Cerebellar cortex (tissue), 1 donor: ENCODE results near the gene PTGR3.
"Not testable (repeated sequence)": the region's sequence is repeated elsewhere in the genome, so short reads cannot be mapped to it uniquely, and the experiment has no call there.

ENCODE experiments used
- DNase-seq: peaks from one replicate; pipeline ENCODE4 v3.0.0-alpha.2; 2015; ENCODE audit warnings: low spot score

The PTGR3 gene

GRCh38 chr18:75202696-75203365 is 6.1 kb downstream of the PTGR3 start:
- DNase-seq = no peak

- peak; percentile 63 for DNase-seq
Observed at GRCh38 chr18:75201282-75202270, 7.4 kb downstream of the PTGR3 start.

DNA sequence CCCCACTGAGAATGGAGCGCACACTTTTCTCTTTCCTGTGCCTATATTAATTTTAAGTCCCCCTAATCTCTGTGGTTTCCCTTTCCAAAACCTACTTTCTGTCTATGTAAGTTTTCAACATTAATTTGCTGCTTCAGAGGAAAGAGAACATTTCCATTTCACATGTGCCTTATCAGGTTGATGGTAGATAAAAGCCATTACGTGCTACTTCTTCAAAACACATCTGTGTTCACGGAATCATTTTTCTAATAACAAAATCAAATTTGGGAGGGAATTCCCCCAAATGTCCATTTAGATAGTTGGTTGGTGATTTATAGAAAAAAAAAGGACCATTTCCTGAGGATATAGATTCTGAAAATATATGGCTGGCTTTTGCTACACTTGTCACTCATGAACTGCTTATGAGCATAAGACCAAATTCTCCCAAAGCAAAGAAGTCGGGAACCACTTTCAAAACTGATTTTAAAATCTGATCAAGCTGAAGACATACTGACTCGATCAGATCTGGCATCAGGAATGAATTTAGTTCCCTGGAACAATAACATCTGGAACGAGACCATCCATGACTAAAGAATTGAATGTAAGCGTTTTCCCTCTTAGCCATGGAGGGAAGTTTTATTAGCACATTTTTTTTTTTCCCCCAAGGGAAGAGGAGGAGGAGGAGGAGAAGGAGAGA is 8.2 kb downstream of the PTGR3 start:
- no peak for DNase-seq

GRCh38 chr18:75200071-75200470 is 8.9 kb downstream of the PTGR3 start:
- no peak for DNase-seq

GRCh38 chr18:75199327-75199726 is 9.6 kb downstream of the PTGR3 start:
- DNase-seq = no peak

GRCh38 chr18:75198036-75198435 is 10.9 kb downstream of the PTGR3 start:
- no peak for DNase-seq

DNA sequence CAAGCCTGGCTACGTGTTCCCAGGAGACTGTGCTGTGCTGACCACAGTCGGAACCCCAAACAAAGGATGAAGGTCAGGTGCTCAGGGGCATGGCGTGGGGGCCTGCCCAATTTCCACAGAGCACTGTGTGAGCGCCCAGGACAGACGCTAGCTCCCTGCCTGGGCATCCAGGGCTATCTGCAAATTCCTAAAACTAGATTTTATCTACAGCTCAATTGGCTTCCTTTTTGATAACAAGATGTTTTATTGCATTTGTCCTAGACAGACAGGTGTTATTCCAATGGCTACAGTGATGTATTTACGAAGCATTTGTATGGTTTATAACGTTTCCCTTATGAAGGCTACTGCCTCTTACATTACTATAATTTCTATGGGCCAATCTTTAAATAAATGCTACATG is 16.0 kb downstream of the PTGR3 start:
- DNase-seq = no peak

GRCh38 chr18:75189696-75190095 is 19.2 kb downstream of the PTGR3 start:
- DNase-seq = no peak

GRCh38 chr18:75187702-75188101 is 21.2 kb downstream of the PTGR3 start:
- DNase-seq = not testable (repeated sequence)

GRCh38 chr18:75185460-75185859 is 23.5 kb downstream of the PTGR3 start:
- DNase-seq = no peak

- peak; percentile 34 for DNase-seq
Observed at GRCh38 chr18:75183973-75184493, 24.9 kb downstream of the PTGR3 start.

DNA sequence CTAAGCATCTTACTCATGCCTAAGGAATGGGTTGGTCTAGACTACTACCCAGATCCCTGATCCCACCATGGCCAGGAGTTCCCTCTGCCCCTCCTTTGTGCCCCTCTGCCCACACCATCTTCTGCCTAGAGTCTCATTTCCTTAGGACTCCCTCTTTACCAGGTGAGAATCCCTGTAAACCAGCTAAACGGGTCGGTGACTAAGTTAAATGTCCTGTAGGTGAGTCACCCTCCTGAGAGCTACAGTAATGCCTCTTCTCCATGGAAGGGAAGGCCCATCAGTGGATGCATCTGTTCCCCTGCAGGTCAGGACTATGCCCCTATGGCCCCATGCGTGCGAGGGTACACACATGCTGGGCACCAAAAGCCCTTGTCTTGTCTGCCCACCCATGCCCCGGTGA is 25.4 kb downstream of the PTGR3 start:
- DNase-seq = no peak

DNA sequence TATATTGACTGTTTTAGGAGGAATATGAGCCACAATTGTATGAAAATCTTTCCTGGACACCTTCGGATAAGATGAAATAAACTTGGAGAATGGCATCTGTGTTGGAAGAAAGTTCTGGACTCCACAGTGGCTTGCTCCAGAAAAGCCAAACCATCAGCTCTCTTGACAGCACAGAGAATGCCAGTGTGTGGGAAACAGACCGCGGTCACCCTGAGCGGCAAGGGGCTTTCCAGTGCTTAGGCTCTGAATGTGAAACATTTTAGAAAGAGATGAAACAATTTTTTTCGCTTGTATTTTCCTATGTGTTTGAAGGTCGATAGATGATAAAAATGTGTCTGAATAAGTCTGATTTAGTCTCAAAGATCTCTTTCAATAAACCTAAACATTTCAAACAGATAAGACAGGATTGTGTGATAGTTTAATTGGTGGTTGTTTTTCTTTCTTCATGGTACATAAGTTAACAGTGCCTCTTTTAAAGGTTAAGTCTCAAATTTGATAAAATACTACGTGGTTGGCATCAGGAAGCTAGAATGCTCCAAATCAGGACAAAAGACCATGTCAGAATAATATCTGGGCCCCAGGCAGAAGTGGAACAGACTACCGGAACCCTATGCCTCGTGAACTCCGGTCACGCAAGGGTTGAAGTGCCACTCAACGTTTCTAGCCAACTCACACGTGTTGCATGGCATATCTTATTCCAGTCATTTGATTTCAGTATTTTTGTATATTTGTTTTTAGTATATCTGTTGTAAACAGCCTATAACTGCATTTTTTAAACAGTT is 28.9 kb downstream of the PTGR3 start:
- no peak for DNase-seq

DNA sequence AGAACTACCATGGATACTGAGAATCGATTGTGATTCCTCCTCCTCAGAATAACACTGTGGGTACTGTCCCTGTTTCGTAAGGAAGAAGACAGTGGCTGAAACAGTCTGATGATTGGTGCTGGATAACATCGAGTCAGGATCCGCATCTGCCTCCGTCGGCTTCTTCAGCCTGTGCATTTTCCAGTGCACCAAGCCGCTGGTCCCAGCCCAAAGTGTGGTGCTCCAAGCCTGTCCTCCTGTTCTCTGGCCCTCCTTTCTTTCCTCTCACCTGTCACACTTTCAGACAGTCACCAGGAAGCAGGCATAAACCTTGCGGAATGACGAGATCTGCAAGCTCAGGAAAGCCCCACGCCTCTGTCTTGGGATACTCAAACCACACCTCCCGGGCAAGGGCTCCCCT is 30.6 kb downstream of the PTGR3 start:
- no peak for DNase-seq

DNA sequence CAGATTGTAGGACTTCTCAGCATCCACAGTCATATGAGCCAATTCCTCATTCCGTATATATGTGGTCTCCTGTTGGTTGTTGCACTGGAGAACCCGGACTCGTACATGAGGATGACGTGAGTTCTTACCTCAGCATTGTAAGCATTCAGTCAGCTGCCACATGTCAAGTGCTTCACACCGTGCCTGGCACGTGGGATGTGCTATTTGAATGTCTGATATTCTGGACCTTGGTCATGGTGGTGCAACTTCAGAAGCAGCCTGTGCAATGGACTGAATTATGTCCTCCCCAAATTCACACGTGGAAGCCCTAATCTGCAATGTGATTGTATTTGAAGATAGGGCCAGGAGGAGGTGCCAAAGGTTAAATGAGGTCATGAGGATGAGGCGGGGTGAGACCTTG is 32.1 kb downstream of the PTGR3 start:
- no peak for DNase-seq

- no peak for DNase-seq
Observed at GRCh38 chr18:75173738-75174137, 35.2 kb downstream of the PTGR3 start.

DNA sequence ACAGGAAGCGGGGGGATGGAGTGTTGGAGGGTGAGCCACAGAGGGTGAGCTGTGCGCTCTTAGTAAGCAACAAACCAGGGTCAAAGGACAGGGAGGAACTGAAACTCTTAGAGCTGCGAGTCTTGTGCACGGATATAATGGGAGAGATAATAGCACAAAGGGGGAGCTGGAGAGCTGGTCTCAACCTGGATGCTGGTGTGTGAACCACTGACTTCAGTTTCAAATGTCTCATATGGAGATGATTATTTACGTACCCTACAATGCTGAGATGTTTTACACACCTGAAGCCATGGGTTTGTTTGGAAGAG is 35.9 kb downstream of the PTGR3 start:
- no peak for DNase-seq

DNA sequence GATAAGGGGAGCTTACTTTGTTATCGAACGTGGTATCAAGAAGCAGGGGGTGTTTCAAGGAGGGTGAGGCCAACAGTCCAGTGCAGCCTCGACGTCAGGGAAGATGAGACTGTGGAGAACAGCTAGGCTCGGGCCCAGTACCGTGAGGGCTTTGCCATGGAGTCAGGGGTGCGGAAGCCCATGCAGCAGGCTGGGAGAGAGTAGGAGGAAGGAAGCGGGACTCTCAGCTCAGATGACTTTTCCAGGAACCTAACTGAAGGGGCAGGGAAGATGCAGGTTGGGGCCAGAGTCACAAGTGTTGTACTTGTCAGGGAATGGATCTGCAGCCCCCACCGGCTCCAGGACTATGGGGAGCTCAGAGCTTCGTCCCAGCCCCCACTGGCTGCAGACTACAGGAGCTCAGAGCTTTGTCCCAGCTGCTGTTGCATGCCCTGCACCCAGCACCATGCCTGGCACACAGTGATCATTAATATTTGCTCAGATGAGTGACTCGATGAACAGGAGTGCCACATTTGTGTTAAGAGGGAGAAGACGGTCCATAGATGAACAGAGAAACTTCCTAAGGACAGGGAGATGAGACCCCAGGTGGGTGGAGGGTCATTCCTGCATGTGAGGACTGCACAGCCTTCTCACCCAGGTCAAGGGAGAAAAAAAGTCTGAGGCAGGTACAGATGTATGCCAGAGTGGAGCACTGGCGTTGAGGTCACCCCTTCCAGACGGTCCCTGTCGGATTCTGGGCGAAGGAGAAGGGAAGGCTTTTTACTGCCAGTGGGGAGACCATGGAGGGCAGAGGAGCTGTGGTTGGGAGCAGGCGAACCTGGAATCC is 36.4 kb downstream of the PTGR3 start:
- DNase-seq = no peak

GRCh38 chr18:75170916-75171315 is 38.0 kb downstream of the PTGR3 start:
- DNase-seq = no peak

GRCh38 chr18:75170022-75170789 is 38.7 kb downstream of the PTGR3 start:
- no peak for DNase-seq
